ENCODE results near the gene PRR5L.

The PRR5L gene

DNA sequence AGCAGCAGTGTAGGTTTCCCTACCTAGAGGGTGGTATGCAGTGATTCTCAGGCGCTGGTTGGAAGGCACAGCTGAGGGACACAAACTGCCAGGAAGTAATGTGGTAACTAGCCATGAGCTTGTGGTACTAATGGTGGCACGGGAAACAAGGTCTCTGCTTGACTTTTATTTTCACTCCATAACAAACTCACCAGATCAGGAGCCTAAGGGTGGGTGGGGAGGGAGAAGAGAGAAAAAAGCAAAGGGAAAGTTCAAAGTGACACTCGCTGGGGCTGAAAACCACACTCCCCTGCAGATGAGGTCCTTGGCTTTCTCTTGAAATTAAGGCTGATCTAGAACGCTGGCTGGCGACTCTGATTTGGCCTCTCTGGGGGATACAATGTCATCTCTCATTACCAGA is 192.0 kb downstream of the PRR5L start:
- no peak overlapping the region for H2BK120ac ChIP-seq (ENCODE audit: low read depth, low read length)
- H3K4me1 ChIP-seq (ENCODE audit: control insufficient read depth in 2 of 2, insufficient read depth in 1 of 2, low read depth in 1 of 2, low read length in 2 of 2) = no peaks in the 10 kb centered on the region
- H3K18ac ChIP-seq (ENCODE audit: low read length) = no peak overlapping the region
- no peak overlapping the region for H4K91ac ChIP-seq (ENCODE audit: low read depth, low read length, poor library complexity)
- H3K4me2 ChIP-seq (ENCODE audit: insufficient read depth, low read length, poor library complexity, severe bottlenecking) = no peak overlapping the region
- H4K8ac ChIP-seq (ENCODE audit: low read depth, low read length) = no peak overlapping the region
- H3K36me3 ChIP-seq (replicated peaks in 1 of 2; ENCODE audit: control insufficient read depth in 2 of 2, insufficient read depth in 2 of 2, low read length in 2 of 2) = peaks cover 26 to 95% of the 10 kb centered on the region in 2 donors
- H3K14ac ChIP-seq (ENCODE audit: low read length) = no peak overlapping the region
- H3K9me3 ChIP-seq (replicated peaks in 1 of 2; ENCODE audit: control insufficient read depth in 2 of 2, insufficient read depth in 1 of 2, low read depth in 1 of 2, low read length in 2 of 2) = peaks cover 0 to 6% of the 10 kb centered on the region in 2 donors
- no peaks in the 10 kb centered on the region for H3K27me3 ChIP-seq (ENCODE audit: control insufficient read depth in 3 of 3, insufficient read depth in 3 of 3, low read depth in 1 of 3, low read length in 3 of 3)
- no peak overlapping the region for H3K9ac ChIP-seq (ENCODE audit: low read depth, low read length, poor library complexity)
- no peak for DNase-seq (ENCODE audit: low spot score)
- H3K4ac ChIP-seq (ENCODE audit: low read length) = no peak overlapping the region
- no peak overlapping the region for H2AFZ ChIP-seq (ENCODE audit: low read length)
- no peak overlapping the region for H2BK12ac ChIP-seq (ENCODE audit: low read length)
- H2BK5ac ChIP-seq (ENCODE audit: low read length) = no peak overlapping the region
- no peak overlapping the region for H2AK5ac ChIP-seq (ENCODE audit: low read depth, low read length)
- H3K27ac ChIP-seq (replicated peaks; ENCODE audit: low read length) = no peak overlapping the region
- no peak overlapping the region for H2BK15ac ChIP-seq (ENCODE audit: low read length)
- WGBS, 2 donors (ENCODE audit: extremely low coverage in 2 of 2, insufficient read length in 2 of 2, insufficient replicate concordance in 1 of 2) = no CpG with 5 or more reads among the region's 5 CpGs
- H3K79me1 ChIP-seq (ENCODE audit: low read depth, low read length) = no peaks in the 10 kb centered on the region
- no peak overlapping the region for H3K4me3 ChIP-seq (ENCODE audit: low read length in 2 of 2)
- H3K23ac ChIP-seq (ENCODE audit: low read depth, low read length, poor library complexity) = no peak overlapping the region

GRCh38 chr11:36490026-36490806 is 194.1 kb downstream of the PRR5L start:
- no peaks in the 10 kb centered on the region for H3K9me3 ChIP-seq (replicated peaks in 1 of 2; ENCODE audit: control insufficient read depth in 2 of 2, insufficient read depth in 1 of 2, low read depth in 1 of 2, low read length in 2 of 2)
- H3K79me1 ChIP-seq (ENCODE audit: low read depth, low read length) = no peaks in the 10 kb centered on the region
- no peak overlapping the region for H2AFZ ChIP-seq (ENCODE audit: low read length)
- no peak overlapping the region for H3K4me3 ChIP-seq (ENCODE audit: low read length in 2 of 2)
- H2BK15ac ChIP-seq (ENCODE audit: low read length) = no peak overlapping the region
- no peaks in the 10 kb centered on the region for H3K4me1 ChIP-seq (ENCODE audit: control insufficient read depth in 2 of 2, insufficient read depth in 1 of 2, low read depth in 1 of 2, low read length in 2 of 2)
- no peak overlapping the region for H3K27ac ChIP-seq (replicated peaks; ENCODE audit: low read length)
- H4K8ac ChIP-seq (ENCODE audit: low read depth, low read length) = no peak overlapping the region
- no peak overlapping the region for H3K23ac ChIP-seq (ENCODE audit: low read depth, low read length, poor library complexity)
- no peak overlapping the region for H4K91ac ChIP-seq (ENCODE audit: low read depth, low read length, poor library complexity)
- H3K4me2 ChIP-seq (ENCODE audit: insufficient read depth, low read length, poor library complexity, severe bottlenecking) = no peak overlapping the region
- no peak overlapping the region for H2BK5ac ChIP-seq (ENCODE audit: low read length)
- H3K27me3 ChIP-seq (ENCODE audit: control insufficient read depth in 3 of 3, insufficient read depth in 3 of 3, low read depth in 1 of 3, low read length in 3 of 3) = no peaks in the 10 kb centered on the region
- H2BK120ac ChIP-seq (ENCODE audit: low read depth, low read length) = no peak overlapping the region
- WGBS, 2 donors (ENCODE audit: extremely low coverage in 2 of 2, insufficient read length in 2 of 2, insufficient replicate concordance in 1 of 2) = no CpG with 5 or more reads among the region's 16 CpGs
- no peak overlapping the region for H3K9ac ChIP-seq (ENCODE audit: low read depth, low read length, poor library complexity)
- no peak overlapping the region for H3K4ac ChIP-seq (ENCODE audit: low read length)
- peaks cover 25 to 98% of the 10 kb centered on the region in 2 donors for H3K36me3 ChIP-seq (replicated peaks in 1 of 2; ENCODE audit: control insufficient read depth in 2 of 2, insufficient read depth in 2 of 2, low read length in 2 of 2)
- no peak overlapping the region for H3K14ac ChIP-seq (ENCODE audit: low read length)
- no peak for DNase-seq (ENCODE audit: low spot score)
- no peak overlapping the region for H2AK5ac ChIP-seq (ENCODE audit: low read depth, low read length)
- no peak overlapping the region for H2BK12ac ChIP-seq (ENCODE audit: low read length)
- no peak overlapping the region for H3K18ac ChIP-seq (ENCODE audit: low read length)

DNA sequence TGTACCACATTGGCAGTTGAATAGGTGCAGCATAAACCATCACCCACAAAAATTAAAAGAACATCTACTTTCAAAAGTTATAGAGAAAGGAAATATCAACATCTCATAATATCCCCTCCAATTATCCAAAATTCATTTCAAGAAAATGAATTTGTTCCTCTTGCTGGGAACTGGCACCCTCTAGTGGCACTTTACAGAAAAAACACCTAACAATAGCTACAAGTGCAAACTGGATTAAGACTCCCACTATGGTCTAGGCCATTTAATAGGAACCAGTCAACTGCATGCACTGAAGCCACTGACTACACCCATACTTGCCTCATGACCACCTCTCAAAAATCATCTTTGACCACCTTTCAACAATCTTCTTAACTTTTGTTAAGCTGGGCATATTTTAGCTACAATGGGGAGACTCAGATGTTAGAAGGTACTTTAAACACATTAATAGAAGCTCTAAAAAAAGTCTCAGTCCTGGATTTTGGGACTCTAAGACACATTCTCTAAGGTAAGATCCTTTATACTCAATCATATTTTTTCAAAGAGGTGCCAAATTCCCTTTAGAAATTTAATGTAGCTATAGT is 196.7 kb downstream of the PRR5L start:
- no peak overlapping the region for H3K27ac ChIP-seq (replicated peaks; ENCODE audit: low read length)
- no peak overlapping the region for H3K4ac ChIP-seq (ENCODE audit: low read length)
- no peak overlapping the region for H2AFZ ChIP-seq (ENCODE audit: low read length)
- no peak overlapping the region for H3K4me3 ChIP-seq (ENCODE audit: low read length in 2 of 2)
- H2BK12ac ChIP-seq (ENCODE audit: low read length) = no peak overlapping the region
- no peak overlapping the region for H3K4me2 ChIP-seq (ENCODE audit: insufficient read depth, low read length, poor library complexity, severe bottlenecking)
- no peaks in the 10 kb centered on the region for H3K4me1 ChIP-seq (ENCODE audit: control insufficient read depth in 2 of 2, insufficient read depth in 1 of 2, low read depth in 1 of 2, low read length in 2 of 2)
- H4K91ac ChIP-seq (ENCODE audit: low read depth, low read length, poor library complexity) = no peak overlapping the region
- no peaks in the 10 kb centered on the region for H3K9me3 ChIP-seq (replicated peaks in 1 of 2; ENCODE audit: control insufficient read depth in 2 of 2, insufficient read depth in 1 of 2, low read depth in 1 of 2, low read length in 2 of 2)
- no peak overlapping the region for H2BK5ac ChIP-seq (ENCODE audit: low read length)
- no peak overlapping the region for H4K8ac ChIP-seq (ENCODE audit: low read depth, low read length)
- H2BK120ac ChIP-seq (ENCODE audit: low read depth, low read length) = no peak overlapping the region
- peaks cover 24 to 96% of the 10 kb centered on the region in 2 donors for H3K36me3 ChIP-seq (replicated peaks in 1 of 2; ENCODE audit: control insufficient read depth in 2 of 2, insufficient read depth in 2 of 2, low read length in 2 of 2)
- H2AK5ac ChIP-seq (ENCODE audit: low read depth, low read length) = no peak overlapping the region
- H3K79me1 ChIP-seq (ENCODE audit: low read depth, low read length) = no peaks in the 10 kb centered on the region
- H3K18ac ChIP-seq (ENCODE audit: low read length) = no peak overlapping the region
- no peaks in the 10 kb centered on the region for H3K27me3 ChIP-seq (ENCODE audit: control insufficient read depth in 3 of 3, insufficient read depth in 3 of 3, low read depth in 1 of 3, low read length in 3 of 3)
- no peak overlapping the region for H3K23ac ChIP-seq (ENCODE audit: low read depth, low read length, poor library complexity)
- H3K14ac ChIP-seq (ENCODE audit: low read length) = no peak overlapping the region
- H3K9ac ChIP-seq (ENCODE audit: low read depth, low read length, poor library complexity) = no peak overlapping the region
- no peak overlapping the region for H2BK15ac ChIP-seq (ENCODE audit: low read length)
- peak; percentile 48 for DNase-seq (ENCODE audit: low spot score)

- H3K36me3 ChIP-seq (replicated peaks in 1 of 2; ENCODE audit: control insufficient read depth in 2 of 2, insufficient read depth in 2 of 2, low read length in 2 of 2) = peaks cover 22 to 95% of the 10 kb centered on the region in 2 donors
- no peak for DNase-seq (ENCODE audit: low spot score)
- H3K18ac ChIP-seq (ENCODE audit: low read length) = no peak overlapping the region
- H3K4me2 ChIP-seq (ENCODE audit: insufficient read depth, low read length, poor library complexity, severe bottlenecking) = no peak overlapping the region
- no peak overlapping the region for H2AFZ ChIP-seq (ENCODE audit: low read length)
- H2BK5ac ChIP-seq (ENCODE audit: low read length) = no peak overlapping the region
- H3K9me3 ChIP-seq (replicated peaks in 1 of 2; ENCODE audit: control insufficient read depth in 2 of 2, insufficient read depth in 1 of 2, low read depth in 1 of 2, low read length in 2 of 2) = no peaks in the 10 kb centered on the region
- H2AK5ac ChIP-seq (ENCODE audit: low read depth, low read length) = no peak overlapping the region
- H3K9ac ChIP-seq (ENCODE audit: low read depth, low read length, poor library complexity) = no peak overlapping the region
- no peak overlapping the region for H2BK12ac ChIP-seq (ENCODE audit: low read length)
- no peak overlapping the region for H3K14ac ChIP-seq (ENCODE audit: low read length)
- H3K4ac ChIP-seq (ENCODE audit: low read length) = no peak overlapping the region
- no peaks in the 10 kb centered on the region for H3K79me1 ChIP-seq (ENCODE audit: low read depth, low read length)
- no peaks in the 10 kb centered on the region for H3K27me3 ChIP-seq (ENCODE audit: control insufficient read depth in 3 of 3, insufficient read depth in 3 of 3, low read depth in 1 of 3, low read length in 3 of 3)
- H2BK15ac ChIP-seq (ENCODE audit: low read length) = no peak overlapping the region
- no peak overlapping the region for H4K8ac ChIP-seq (ENCODE audit: low read depth, low read length)
- H3K23ac ChIP-seq (ENCODE audit: low read depth, low read length, poor library complexity) = no peak overlapping the region
- no peak overlapping the region for H2BK120ac ChIP-seq (ENCODE audit: low read depth, low read length)
- no peaks in the 10 kb centered on the region for H3K4me1 ChIP-seq (ENCODE audit: control insufficient read depth in 2 of 2, insufficient read depth in 1 of 2, low read depth in 1 of 2, low read length in 2 of 2)
- H3K27ac ChIP-seq (replicated peaks; ENCODE audit: low read length) = no peak overlapping the region
- no peak overlapping the region for H3K4me3 ChIP-seq (ENCODE audit: low read length in 2 of 2)
- no peak overlapping the region for H4K91ac ChIP-seq (ENCODE audit: low read depth, low read length, poor library complexity)
Observed at GRCh38 chr11:36493332-36493731, 197.2 kb downstream of the PRR5L start.
